Measurements from ENCODE around the gene TEX13C.
"Not testable (repeated sequence)": the region's sequence is repeated elsewhere in the genome, so short reads cannot be mapped to it uniquely, and the experiment has no call there.

Gene TEX13C

DNA sequence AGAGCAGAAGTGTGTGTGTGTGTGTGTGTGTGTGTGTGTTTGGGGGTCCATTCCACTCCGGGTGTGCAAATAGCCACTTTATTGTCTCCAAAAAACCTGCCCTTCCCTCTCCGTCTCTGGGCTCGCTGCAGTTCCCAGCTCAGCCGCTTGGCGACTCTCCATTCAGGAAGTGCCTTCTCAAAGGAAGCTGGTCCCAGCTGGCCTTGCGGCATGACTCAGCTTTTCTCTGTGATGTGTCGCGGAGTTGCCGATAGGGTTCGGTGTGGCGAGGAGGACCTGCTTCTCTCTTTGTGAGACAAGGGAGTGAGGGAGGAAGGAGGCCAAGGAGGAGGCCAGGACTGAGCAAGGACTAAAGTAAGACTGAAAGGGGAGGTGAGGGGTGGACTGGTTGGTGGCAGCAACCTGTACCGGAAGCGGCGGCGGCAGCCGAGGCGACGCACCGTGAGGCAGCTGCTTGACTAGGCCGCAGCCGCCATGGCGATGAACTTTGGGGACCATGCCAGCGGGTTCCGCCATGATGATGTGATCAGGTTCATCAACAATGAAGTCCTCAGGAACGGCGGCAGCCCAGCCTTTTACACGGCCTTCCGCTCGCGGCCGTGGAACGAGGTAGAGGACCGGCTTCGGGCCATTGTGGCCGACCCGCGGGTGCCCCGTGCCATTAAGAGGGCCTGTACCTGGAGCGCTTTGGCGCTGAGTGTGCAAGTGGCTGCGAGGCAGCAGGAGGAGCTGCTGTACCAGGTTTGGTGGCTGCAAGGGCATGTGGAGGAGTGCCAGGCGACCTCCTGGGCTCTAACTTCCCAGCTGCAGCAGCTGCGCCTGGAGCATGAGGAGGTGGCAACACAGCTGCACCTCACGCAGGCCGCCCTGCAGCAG is at the start of gene TEX13C:
Gene TEX13C, plus strand, starts transcription at position 226 of the 876 bp plus-strand sequence. Its CDS starts 249 bp downstream, at position 475.
- no peak for DNase-seq

- no peak for DNase-seq
These were observed 32.4 kb upstream of the TEX13C start for GRCh38 chrX:125287282-125287681.

DNA sequence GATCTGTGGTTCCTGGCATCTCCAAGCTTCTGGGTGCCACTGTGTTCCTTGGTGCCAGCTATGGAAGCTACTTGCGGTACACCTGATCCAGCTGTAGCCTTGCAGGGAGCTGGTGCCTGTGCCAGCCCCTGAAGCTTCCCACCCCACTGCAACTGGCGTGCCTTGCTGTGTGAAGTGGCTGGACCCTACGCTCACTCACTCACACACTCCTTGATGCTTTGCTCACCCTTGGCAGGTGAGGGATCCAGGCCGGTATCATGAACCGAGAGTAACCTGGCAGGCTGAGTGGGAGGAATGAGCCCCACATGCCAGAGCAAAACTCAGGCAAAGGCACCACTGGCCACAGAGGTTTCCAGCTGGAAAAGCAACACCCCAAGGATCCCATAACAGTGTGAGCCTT is 31.3 kb upstream of the TEX13C start:
- DNase-seq, result no peak

DNA sequence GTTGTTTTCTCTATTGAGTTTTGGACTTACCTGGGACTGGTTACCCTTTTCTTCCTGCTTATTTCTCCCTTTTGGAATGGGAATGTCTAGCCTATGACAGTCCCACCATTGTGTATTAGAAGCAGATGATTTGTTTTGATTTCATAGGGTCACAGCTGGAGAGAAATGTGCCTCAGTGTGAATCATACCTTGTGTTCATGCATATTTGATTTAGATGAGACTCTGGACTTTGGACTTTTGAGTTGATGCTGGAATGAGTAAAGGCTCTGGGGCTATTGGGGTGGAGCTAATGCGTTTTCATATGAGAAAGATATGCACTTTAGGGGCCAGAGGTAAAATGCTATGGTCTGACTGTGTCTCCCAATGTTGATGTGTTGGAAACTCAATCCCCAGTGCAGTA is 30.5 kb upstream of the TEX13C start:
- DNase-seq, result peak; percentile 43

DNA sequence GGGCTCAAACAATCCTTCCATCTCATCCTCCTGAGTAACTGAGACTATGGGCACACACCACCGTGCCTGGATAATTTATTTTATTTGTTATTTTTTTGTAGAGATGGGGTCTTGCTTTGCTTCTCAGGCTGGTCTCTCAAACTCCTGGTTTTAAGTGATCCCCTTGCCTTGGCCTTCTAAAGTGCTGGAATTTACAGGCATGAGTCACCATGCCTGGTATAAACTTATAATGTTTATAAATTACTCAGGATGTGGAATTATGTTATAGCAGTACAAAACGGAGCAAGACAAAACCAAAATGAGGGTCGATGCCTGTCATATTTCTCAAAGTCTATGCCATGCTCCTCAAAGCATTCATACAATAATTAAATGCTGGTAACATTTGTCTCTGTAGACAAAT is 29.8 kb upstream of the TEX13C start:
- peak; percentile 33 for DNase-seq

DNA sequence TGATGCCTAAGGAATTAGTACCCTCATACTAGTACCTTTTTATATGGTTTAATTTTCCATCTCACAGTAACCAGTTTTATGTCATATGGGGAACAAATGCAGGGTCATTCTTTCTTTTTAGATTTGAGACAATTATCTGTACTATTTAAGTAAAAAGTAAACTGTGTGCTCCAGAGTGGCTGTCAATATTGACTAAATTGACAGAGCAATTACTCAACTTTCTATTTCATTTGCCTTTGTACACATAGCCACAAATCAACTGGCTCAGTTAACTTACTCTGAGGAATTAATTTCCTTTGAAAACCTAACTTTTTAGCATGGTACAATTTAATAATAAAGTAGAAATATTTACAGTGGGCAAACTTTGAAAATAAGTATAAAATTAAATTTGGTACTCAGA is 28.5 kb upstream of the TEX13C start:
- no peak for DNase-seq

GRCh38 chrX:125293850-125294780 is 25.6 kb upstream of the TEX13C start:
- peak; percentile 12 for DNase-seq

- peak; percentile 31 for DNase-seq
These were observed 24.3 kb upstream of the TEX13C start for GRCh38 chrX:125295337-125295736.

GRCh38 chrX:125298871-125299270 is 20.8 kb upstream of the TEX13C start:
- no peak for DNase-seq

DNA sequence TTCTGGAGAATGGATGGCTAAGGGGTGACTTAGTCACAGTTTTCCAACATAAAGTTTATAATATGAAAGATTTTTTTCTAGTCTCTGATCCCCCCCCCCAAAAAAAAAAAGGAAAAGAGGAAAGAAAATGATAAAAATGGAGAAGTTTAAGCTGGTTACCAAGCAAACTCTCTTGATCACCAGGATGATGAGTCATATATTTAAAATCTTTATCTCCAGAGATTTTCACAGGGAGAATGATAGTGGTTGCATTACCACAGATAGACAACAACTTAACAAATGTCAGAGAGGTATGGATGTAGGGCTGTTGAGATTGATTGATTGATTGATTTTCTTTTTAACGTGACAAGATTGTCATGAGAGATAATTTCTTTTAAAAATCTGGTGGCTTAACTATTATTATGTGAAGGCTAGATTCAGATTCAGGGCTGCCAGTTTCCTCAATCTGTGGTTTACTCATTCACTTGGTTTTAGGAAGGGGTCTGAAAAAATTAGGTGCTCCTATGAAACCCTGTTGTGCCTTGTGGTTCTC is 13.3 kb upstream of the TEX13C start:
- no peak for DNase-seq

- DNase-seq, result no peak
These were observed 11.0 kb upstream of the TEX13C start for GRCh38 chrX:125308653-125309052.

- not testable (repeated sequence) for DNase-seq
These were observed 505 bp upstream of the TEX13C start for GRCh38 chrX:125319166-125319565.

GRCh38 chrX:125322431-125322830 is 2.8 kb downstream of the TEX13C start:
- DNase-seq, result no peak

GRCh38 chrX:125326599-125326998 is 6.9 kb downstream of the TEX13C start:
- no peak for DNase-seq

DNA sequence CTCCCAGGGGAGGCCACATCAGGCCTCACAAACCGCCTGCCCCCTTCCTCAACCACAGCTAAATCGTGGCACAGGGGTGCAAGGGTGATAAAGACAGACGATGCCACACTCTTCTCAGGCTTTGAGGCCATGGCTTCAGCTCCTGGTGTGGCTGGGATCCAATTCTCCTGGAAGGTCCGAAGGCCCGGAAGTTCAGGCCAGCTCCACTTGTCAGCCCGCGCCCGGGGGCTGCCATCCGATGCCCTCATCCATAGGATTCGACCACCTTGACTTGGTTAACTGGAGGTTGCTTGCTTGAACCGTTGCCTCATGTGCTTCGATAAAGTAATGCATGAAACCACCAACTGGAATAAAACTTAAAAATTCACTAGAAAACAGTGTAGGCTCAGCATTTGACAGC is 8.2 kb downstream of the TEX13C start:
- no peak for DNase-seq

DNA sequence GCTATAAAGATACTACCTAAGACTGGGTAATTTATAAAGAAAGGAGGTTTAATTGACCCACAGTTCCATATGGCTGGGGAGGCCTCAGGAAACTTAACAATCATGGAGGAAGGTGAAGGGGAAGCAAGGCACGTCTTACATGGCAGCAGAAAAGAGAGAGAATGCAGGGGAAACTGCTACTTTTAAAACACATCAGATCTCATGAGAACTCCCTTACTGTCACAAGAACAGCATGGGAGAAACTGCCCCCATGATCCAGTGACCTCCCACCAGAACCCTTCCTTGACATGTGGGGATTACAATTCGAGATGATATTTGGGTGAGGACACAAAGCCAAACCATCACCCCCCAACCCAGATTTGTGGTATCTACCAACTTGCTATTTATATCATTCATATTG is 13.9 kb downstream of the TEX13C start:
- no peak for DNase-seq

GRCh38 chrX:125340490-125340889 is 20.8 kb downstream of the TEX13C start:
- DNase-seq, result no peak

- no peak for DNase-seq
These were observed 54.5 kb downstream of the TEX13C start for GRCh38 chrX:125374169-125374568.

All from fibroblast of skin of right biceps (primary cell).